Right renal pelvis (tissue), 4 donors: ENCODE data around the gene TMEM107. TPM values are rescaled to one million over a fixed set of nuclear protein-coding genes. Genes with fewer than 3 reads are reported as not detected.
"Not testable (repeated sequence)": the region's sequence is repeated elsewhere in the genome, so short reads cannot be mapped to it uniquely, and the experiment has no call there.

Experiments
- DNase-seq, 4 donors: peaks; one replicate each; pipeline ENCODE4 v3.0.0-alpha.2; 2013; ENCODE audit warnings: low read depth in 4 of 4, low spot score in 3 of 4, missing footprints in 1 of 4
- polyA plus RNA-seq, 4 donors: library from polyadenylated mRNA; unstranded; fragments of 120-200 nt; gene quantifications; one replicate each; pipeline ENCODE4 v1.2.1, GENCODE V29; 2013; ENCODE audit not compliant: insufficient read length in 4 of 4

Gene TMEM107
- 10 to 100 TPM; 23.9 to 26.4 (median 25.3) TPM for polyA plus RNA-seq

DNA sequence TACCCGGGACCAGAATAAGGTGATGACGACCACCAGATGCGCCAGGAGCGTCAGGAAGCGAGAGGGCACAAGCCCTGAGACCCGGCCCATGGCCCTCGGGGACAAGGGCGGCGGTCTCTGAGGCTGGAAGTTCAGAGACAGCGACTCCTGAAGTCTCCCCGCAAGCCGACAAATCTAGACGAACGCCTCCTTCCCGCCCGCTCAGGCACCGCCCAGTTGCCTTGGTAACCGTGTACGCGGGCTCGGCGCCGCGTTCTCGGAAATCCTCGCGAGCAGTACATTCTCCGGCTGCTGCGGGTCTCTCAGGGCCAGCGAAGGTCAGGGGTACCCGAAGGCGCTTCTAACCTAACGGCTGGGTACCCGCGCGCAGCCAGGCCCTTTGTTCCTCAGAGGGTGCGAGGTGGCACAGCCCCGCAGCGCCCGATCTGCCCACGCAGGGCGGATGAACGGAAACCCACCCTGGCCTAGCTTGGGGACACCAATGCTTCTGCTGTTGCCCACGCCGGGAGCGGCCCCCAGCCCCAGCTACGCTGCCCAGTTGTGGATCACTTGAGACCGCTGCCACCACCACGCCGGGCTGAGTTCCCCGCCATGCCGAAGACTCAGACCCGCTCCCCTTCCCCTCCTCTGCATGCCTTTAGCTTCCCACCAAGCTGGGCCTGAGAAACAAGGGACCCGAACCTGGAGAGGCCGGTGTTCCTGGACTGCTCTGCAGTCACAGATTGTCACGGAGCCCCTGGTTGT is at the start of gene TMEM107:
TMEM107 (minus strand) TSS at position 184 of the 744 bp plus-strand sequence; CDS start at position 90, 94 bp downstream.
- DNase-seq: peak in 2 of 4 donors; percentile 81 to 87

DNA sequence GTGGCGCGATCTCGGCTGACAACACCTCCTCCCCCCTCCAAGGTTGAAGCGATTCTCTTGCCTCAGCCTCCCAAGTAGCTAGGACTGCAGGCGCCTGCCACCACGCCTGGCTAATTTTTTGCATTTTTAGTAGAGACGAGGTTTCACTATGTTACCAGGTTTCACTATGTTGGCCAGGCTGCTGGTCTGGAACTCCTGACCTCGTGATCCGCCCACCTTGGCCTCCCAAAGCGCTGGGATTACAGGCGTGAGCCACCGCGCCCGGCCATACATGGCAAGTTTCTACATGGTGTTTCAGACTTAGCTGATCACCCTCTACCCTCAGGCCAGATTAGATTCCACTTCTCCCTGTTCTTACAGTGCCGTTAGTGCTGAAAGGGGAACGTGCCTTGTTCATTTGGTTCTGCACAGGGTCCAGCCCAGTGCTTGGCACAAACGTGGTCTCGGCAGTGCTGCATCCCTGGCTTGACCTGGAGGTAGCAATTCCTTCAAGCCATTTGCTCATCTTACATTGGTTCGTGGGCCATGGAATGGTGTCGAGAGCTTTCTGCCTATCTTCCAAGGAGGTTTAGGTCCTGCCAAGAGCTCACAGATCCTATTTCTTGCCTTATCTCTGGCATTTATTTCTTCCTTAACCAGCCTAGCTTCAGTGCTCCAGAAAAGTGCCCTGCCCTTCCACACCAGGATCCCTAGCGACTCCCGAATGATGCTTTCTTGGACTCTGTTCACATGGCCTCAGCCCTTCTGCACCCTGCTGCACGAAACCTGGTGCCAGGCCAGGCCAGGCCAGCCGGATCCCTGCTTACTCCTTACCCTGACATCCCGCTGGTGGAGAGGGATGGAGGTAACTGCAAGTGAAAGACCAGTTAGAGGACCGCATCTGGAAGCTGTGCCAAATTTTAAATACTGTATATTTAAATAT is 49.0 kb upstream of the TMEM107 start:
- DNase-seq: no peak

DNA sequence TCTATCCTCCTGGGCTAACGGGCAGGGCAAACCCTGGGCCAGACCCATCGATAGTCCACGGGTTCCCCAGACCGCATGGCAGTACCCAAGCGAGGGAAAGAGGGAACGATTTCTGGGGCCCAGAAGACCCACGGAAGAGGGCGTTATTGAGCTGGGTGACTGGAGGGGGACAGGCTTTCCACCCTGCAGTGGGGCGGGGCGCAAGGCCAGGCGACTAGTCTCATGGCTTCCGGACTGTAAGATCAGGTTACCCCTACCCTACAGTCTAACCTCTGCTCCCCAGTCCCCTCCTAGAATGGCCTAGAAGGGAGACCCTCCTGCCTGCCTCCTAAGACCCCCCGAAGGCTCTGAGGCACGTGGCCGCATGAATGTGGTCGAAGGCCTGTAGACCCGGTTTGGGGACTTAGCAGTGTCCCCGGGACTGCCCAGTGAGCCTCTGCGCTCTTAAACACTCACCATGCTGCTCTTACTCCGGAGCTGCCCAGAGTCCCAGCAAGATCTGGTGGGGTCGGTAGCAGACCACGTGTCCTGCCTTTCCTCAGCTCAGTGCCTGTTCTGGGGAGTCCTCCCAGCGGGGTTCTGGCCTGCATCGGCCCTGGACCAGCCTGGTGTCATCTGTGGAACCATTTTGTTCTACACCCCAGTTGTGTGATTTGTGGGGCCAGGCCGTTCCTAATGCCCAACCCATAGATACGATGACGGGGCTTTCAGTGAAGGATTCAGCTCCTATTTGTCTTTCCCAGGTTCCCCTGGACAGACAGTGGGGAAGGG is 47.4 kb upstream of the TMEM107 start:
- peak in 2 of 4 donors; percentile 43 to 58 for DNase-seq

DNA sequence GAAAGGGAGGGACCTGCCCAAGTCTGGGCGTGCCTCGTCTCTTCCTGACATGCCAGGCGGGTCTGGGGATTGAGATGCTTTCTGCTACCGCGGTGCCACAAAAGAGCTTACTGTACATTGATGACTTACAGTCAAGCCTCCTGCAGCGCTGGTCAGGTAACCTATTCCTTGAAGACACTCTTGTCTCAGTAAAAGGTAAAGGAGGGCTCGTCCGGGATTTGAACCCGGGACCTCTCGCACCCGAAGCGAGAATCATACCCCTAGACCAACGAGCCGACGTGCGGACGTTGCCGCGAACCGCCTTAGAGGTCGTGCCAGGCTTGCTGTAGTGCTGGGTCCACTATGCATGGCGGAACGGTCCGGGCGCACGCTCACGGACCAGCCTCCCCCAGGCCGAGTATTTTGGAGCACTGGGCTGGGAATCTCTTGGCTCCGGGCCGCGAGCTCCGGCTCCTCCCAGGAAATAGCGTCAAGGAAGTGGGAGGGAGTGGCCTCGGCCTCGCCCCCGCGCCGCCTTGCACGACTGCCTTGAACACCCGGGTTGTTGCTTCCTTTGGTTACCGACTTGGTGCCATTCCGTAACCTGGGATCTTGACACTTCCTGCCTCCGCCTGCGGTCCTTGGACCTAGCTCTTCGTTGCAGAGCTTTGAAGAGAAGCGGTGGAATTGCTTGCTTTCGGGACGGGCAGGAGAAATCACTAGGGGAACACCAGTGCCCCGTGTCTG is 46.6 kb upstream of the TMEM107 start:
- peak; percentile 82 to 86 (median 84) for DNase-seq

DNA sequence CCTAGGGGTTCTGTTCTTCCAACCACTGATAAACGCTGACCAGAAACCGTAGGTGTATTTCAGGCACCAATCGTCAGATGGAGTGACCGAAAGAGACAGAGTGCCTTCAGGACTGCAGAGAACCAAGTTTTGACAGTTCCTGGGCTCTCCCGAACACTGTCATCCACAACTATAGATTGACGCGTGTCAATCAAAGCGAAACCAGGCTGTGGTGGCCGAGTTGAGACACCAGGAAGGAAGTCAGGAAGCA is 46.1 kb upstream of the TMEM107 start:
- no peak for DNase-seq

DNA sequence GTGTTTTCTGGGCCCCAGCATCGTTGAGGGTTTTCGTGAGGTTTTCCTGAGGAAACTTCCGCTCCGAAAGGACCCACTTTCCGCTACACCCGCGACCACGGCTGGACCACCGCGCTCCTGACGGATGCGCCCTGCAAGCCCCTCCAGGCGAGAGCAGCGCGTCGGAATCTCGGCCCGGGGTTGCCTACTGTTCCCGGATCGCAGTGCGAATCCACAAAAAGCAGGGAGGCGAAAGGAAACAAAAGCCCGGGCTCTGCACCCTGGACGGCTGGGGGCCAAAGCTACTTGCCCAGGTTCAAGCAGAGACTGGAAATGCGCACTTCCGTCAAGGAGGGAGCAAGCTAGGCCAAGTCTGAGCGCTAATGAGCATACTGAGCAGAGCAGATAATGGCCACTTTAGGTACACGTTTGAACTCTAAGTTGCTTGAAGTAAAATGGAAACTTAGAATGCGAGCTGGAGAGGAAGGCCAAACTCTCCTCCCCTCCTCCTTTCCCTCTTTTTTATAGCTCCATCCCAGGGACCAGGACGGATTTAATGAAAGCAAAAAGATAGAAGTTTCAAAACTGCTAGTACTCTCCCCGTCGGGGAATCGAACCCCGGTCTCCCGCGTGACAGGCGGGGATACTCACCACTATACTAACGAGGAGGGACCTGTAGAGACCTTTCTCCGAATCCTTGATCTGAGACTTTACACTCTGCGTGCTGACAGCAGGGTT is 45.6 kb upstream of the TMEM107 start:
- peak; percentile 90 to 93 (median 92) for DNase-seq

DNA sequence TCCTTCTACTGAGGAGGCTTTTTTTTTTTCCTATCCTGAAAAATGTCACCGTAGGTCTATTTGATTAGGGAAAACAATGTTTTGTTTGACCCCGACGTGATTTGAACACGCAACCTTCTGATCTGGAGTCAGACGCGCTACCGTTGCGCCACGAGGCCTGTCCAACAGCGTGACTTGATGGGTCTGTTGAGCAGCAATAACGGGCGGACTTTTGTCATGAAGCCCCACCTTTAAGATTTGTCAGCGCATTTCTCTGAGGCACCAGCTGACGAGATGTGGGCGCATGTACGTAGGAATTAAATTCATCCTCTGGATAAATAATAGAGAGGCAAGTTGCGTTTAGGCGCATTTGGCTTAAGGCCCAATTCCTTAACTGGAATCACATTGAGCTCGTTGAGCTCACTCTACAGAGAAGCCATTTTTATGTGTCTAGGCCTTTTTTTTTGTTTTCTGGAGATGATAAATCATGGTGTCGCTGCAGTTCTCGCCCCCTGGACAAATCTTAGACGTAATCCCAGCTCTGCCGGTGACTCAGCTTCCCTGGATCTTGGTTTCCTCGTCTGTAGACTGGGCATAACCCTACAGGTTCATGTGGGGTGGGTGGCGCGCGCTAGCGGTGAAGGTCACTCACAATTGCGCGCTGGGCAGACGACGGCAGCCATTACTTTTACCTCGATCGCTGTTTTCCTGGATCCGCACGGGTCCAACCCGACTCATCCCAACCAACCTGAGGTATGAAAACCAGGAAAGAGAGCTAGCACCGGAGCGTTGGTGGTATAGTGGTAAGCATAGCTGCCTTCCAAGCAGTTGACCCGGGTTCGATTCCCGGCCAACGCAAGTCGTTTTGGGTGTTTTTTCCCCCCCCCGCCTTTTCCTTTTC is 44.8 kb upstream of the TMEM107 start:
- peak; percentile 94 to 97 (median 96) for DNase-seq

DNA sequence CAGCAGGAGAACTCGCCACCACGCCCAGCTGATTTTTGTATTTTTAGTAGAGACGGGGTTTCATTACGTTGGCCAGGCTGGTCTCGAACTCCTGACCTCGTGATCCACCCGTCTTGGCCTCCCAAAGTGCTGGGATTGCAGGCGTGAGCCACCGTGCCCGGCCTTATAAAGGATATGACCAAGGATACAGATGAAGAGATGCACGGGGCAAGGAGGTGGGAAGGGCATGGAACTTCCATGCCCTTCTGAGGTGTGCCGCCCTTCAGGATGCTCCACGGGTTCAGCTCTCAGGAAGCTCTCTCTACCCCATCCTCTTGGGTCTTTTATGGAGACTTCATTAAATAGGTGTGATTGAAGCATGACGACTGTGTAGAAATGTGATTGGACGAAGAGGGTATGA is 37.8 kb upstream of the TMEM107 start:
- DNase-seq: not testable (repeated sequence)

DNA sequence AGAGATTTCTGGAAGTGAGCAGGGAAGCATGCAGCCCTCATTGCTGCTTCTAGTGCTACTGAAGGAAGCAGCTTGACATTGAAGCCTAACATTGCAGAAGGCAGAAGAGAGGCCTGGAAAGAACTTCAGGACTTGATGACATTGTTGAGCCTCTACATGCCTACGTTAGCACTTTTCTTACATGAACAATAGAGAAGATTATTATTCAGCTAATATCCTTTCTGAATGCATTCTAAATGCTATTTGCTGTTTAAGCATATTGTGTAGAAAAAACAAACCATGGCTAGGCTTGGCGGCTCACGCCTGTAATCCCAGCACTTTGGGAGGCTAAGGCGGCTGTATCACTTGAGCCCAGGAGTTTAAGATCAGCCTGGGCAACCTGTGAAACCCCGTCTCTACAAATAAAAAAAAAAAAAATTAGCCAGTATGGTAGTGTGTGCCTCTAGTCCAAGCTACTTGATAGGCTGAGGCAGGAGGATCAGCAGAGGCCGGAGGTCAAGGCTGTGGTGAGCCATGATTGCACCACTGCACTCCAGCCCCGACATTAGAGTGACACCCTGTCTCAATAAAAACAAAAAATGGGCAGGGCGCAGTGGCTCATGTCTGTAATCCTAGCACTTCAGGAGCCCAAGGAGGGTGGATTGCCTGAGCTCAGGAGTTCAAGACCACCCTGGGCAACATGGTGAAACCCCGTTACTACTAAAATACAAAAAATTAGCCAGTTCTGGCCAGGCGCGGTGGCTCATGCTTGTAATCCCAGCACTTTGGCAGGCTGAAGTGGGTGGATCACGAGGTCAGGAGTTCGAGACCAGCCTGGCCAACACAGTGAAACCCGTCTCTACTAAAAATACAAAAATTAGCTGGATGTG is 36.4 kb upstream of the TMEM107 start:
- DNase-seq: no peak

DNA sequence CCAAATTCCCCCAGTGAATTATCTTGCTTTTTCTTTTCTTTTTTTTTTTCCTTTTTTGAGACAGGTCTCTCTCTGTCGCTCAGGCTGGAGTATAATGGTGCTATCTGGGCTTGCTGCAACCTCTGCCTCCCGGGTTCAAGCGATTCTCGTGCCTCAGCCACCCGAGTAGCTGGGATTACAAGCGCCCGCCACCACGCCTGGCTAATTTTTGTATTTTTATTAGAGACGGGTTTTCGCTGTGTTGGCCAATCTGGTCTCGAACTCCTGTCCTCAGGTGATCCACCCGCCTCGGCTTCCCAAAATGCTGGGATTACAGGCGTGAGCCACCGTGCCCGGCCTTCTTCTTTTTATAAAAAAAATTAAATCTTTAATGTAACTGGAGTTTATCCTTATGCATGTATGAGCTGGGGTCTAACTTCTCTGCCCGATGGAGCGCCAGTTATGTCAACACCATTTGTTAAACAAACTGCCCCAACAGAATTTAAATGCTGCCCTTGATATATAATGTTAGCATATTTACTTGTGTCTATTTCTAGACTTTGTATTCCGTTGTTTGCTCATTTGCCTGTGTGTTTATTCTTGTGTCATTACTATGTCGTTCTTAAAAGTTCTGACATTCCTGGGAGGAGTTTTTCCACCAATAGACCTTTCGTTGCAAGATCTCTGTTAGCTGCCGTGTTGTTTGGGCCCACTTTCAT is 34.7 kb upstream of the TMEM107 start:
- DNase-seq: no peak

DNA sequence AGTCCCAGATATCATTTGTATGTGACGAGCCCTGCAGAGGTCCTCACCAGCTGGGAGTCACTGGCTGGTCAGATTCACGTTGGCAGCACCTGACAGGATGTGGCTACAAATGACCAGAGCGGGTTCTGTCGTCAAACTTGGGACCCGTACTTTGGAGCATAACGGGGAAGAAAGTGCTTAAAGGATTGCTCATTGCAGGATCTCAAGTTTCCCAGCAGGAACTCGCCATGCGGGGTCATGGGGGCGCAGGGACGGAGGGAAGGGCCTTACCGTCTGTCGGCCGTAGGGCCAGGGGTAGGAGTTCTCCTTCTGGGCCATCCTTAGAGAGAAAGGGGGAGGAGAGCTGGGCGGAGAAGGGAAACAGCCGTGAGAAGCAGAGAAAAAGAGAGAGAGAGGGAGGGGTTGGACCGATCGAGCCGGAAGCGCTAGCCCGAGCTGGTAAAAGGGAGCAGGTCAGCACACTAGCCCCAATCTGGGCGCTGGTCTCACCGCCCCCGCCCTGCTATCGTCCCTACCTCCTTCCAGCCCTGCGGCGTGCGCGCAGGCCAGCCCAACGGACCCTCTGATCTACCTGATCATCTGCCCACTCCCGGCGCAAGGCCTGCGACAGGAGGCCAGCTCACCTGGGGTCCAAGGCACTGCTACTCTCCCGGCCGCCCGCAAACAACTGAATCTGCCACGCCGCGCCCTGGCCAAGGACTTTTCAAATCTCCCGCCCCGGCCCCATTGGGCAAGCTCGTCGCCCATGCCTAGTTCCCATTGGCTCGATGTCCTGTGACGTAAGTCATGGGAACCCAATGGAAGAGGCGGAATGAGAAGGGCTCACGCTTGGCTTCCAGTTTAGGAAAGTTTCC is 34.0 kb upstream of the TMEM107 start, which contains the start of gene AURKB:
AURKB (minus strand) TSS at position 669 of the 854 bp plus-strand sequence; CDS start at position 318, 351 bp downstream.
- DNase-seq: peak; percentile 83 to 97 (median 96)

DNA sequence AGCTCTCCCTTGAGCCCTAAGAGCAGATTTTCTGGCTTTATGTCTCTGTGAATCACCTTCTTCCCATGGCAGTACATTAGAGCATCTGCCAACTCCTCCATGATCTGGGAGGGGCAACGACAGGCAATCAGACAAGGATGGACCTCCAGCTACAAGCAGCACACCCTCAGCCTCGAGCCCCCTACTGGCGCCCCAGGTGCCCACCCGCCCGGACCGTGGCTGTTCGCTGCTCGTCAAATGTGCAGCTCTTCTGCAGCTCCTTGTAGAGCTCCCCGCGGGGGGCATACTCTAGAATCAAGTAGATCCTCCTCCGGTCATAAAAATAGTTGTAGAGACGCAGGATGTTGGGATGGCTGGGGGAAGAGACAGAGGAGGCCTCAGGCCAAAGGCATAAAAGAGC is 30.4 kb upstream of the TMEM107 start:
- DNase-seq: no peak

DNA sequence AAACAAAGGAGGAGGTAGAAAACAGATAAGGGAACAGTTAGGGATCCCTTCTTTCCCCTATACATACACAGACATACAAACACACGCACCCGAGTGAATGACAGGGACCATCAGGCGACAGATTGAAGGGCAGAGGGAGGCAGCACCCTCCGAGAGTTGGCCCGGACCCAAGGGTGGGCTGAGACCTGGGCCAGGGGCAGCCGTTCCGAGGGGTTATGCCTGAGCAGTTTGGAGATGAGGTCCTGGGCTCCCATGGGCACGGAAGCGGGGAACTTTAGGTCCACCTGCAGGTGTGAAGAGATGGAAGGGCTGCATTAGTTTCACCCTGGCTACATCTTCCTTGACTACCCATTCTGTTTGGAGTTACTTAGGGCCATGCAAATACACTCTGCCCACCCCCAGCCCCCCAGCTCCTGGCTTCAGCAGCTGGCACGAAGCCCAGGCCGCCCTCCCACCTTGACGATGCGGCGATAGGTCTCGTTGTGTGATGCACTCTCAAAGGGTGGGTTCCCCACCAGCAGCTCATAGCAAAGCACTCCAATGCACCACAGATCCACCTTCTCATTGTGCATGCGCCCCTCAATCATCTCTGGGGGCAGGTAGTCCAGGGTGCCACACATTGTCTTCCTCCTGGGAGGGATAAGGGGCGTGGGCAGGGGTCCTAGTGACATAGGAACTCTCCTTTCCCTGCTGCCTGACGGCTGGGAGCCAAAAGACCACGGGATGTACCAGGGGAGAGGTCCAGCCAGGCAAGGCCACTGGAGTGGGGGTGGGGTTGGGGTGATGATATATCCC is 28.8 kb upstream of the TMEM107 start:
- no peak for DNase-seq

DNA sequence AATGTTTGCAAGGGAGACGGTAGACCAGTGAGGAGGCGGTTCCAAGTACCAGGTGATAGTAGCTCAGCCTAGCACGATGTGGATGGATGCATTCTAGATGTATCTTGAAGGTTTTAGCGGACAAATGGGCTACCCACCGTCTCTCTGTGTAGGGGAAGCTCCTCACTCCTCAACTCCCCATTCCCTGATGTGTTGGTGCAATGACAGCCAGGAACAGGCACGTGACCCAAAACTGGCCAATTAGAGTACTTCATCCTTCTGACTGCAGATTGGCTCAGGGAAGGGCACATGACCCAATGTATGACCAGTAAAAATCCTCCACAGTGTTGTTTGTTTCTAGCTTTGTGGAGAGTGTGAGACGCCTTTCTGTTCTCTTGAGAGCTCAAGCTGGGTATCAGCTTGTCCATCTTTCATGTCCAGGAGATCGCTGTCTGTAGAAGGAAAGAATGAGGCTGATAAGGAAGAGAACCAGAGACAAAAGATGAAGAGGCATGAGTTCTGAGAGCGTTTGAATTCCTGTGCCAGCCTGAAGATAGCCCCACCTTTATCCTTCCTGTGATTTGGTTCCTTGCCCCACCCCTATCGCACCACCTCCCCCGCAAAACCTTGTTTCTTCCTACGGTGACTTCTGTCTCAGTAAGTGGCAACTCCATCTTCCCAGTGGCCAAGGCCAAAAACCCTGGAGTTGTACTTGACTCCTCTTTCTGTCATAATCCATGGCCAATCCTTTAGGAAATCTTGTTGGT is 16.1 kb upstream of the TMEM107 start:
- DNase-seq: peak in 3 of 4 donors; percentile 63 to 85 (median 79)

DNA sequence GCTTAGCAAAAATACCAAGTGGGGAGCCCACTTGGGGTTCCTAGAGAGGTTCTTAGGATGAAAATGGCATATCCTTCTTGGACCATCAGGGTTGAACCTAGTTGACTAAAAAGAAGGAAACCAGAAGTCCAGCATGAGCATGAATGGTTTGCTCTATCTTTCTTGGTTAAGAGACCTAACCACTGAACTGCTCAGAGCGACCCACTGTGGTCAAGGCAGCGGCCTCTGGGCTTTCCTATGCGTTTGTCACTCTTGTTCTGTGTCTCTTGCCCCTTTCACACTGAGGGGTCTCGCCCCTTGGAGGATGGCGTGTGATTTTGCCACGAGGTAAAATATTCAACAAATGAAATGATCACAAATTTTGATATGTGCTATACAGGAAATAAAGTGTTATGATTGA is 14.3 kb upstream of the TMEM107 start:
- DNase-seq: no peak
